Lower leg skin (tissue), 4 donors: Measurements from ENCODE around the gene ZFY. TPM values are rescaled to one million over a fixed set of nuclear protein-coding genes. Genes with fewer than 3 reads are reported as not detected.

ENCODE experiments used
- total RNA-seq, 4 donors: library from RNA; depleted of rRNA; stranded (reverse); fragments of >200 nt; gene quantifications; one replicate each; pipeline ENCODE4 v1.1.0, GENCODE V29; 2016

Gene ZFY
- total RNA-seq, 4 donors from 2014 or later: 17.3 to 18.6 TPM; not detected in 2

Other genes starting within 250 kb of the ZFY start
- not detected for gene SRY, start 147.7 kb upstream of the ZFY start, total RNA-seq
- 100 to 1,000 TPM in 2 of 4 donors, under 1 TPM in 2; 0.53 to 287 (median 129) TPM for gene RPS4Y1, start 93.8 kb upstream of the ZFY start, total RNA-seq